Kidney (tissue), 14 donors: ENCODE data around the gene KCNE4. TPM values are rescaled to one million over a fixed set of nuclear protein-coding genes. Genes with fewer than 3 reads are reported as not detected.
A peak's percentile ranks its signal among the peaks of the same experiment; 100 is the strongest.

ENCODE experiments used
- DNase-seq, 5 donors: peaks; one replicate each; pipeline ENCODE4 v3.0.0-alpha.2; 2013 to 2020
- FAIRE-seq: peaks from 2 replicates; lab custom pipeline; 2012; peaks lifted over from hg19 to GRCh38; lab: Jason Lieb, UNC
- H3K27ac ChIP-seq, 2 donors: one replicate each; pipeline ENCODE4 v1.7.0; 2013; ENCODE audit warnings: low read depth in 2 of 2, low read length in 2 of 2, inconsistent platforms in 1 of 2
- H3K27me3 ChIP-seq: one replicate; pipeline ENCODE4 v1.7.1; 2013; ENCODE audit warnings: low read length, inconsistent platforms; ENCODE audit not compliant: control insufficient read depth, insufficient read depth
- H3K36me3 ChIP-seq, 3 donors: one replicate each; pipeline versions ENCODE4 v1.7.0 to v1.7.1; 2013; ENCODE audit warnings: low read length in 3 of 3, control low read depth in 1 of 3, inconsistent platforms in 1 of 3; ENCODE audit not compliant: insufficient read depth in 3 of 3, control insufficient read depth in 2 of 3
- H3K4me1 ChIP-seq, 3 donors: one replicate each; pipeline versions ENCODE4 v1.7.0 to v1.7.1; 2013; ENCODE audit warnings: low read length in 3 of 3, inconsistent platforms in 1 of 3, low read depth in 1 of 3; ENCODE audit not compliant: control insufficient read depth in 2 of 3, insufficient read depth in 2 of 3
- H3K4me3 ChIP-seq, 3 donors: one replicate each; pipeline versions ENCODE4 v1.7.0 to v1.8.1; 2013; ENCODE audit warnings: low read length in 3 of 3, control low read depth in 1 of 3, inconsistent platforms in 1 of 3
- H3K9ac ChIP-seq, 3 donors: one replicate each; pipeline versions ENCODE4 v1.7.0 to v1.7.1; 2013; ENCODE audit warnings: low read length in 3 of 3, control low read depth in 1 of 3, inconsistent platforms in 1 of 3
- H3K9me3 ChIP-seq, 3 donors: one replicate each; pipeline versions ENCODE4 v1.7.0 to v1.7.1; 2013; ENCODE audit warnings: low read length in 3 of 3, control low read depth in 1 of 3, inconsistent platforms in 1 of 3; ENCODE audit not compliant: control insufficient read depth in 2 of 3, insufficient read depth in 1 of 3
- intact Hi-C: fragments of 100-400 bp; cut with DNase I; formaldehyde crosslinking; loops from one replicate; pipeline ENCODE4 v1.11.1; 2022
- polyA plus RNA-seq: library from polyadenylated mRNA; stranded (reverse); fragments of 350-450 nt; fragmentation: Illumina TruSeq; extraction: RNeasy Lipid Tissue Mini Kit (QIAGEN cat#74804); gene quantifications from one replicate; pipeline ENCODE4 v1.2.3, GENCODE V29; 2014; ENCODE audit warnings: low read depth, low replicate concordance; ENCODE audit not compliant: insufficient read depth
- total RNA-seq: library from RNA; stranded (reverse); fragmentation: NEBNext Ultra II Directional; extraction: Animal tissue kit (Norgen Biotek cat#: 25700); gene quantifications from one replicate; pipeline ENCODE4 v1.2.1, GENCODE V29; 2021
- TF ChIP-seq, protein P1 (sequence below): IDR thresholded peaks from 3 replicates; pipeline ENCODE4 v1.5.1; 2012; ENCODE audit warnings: mild to moderate bottlenecking, moderate library complexity, borderline replicate concordance; ENCODE audit not compliant: insufficient read depth; ENCODE audit errors: extremely low read depth
- donor health status: control.
- donor health status: control.
- donor health status: control.
- donor health status: control.
- donor health status: control.
- donor health status: DM: yes; HTN: yes; CAD: no.
- donor health status: Normal renal cell carcinoma (clear cell type).

Gene KCNE4
- total and polyA plus RNA-seq, 2 donors from 2014 or later: 4.0 to 4.2 TPM

DNA sequence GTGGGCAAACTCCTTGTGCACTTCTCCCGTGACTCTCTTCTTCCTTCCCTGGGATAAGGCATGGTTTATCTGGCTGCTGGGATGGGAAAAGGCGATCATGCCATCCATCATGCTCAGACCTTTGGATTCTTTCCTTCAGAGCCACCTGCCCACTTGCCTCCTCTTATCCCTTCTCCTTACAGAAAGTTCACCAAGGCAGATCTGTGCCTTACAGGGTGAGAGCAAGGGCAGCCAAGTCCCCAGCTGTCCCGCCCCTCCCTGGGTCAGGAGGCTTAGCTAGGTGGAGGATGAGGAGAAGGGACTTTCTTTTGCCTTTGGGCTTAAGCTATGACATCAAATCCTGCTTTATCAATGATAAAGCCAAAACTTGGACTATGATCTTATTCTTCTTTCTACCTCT, 47.6 kb downstream of the KCNE4 start:
- H3K27me3 ChIP-seq: no peaks in the 10 kb centered on the region
- TF ChIP-seq, protein P1, sequence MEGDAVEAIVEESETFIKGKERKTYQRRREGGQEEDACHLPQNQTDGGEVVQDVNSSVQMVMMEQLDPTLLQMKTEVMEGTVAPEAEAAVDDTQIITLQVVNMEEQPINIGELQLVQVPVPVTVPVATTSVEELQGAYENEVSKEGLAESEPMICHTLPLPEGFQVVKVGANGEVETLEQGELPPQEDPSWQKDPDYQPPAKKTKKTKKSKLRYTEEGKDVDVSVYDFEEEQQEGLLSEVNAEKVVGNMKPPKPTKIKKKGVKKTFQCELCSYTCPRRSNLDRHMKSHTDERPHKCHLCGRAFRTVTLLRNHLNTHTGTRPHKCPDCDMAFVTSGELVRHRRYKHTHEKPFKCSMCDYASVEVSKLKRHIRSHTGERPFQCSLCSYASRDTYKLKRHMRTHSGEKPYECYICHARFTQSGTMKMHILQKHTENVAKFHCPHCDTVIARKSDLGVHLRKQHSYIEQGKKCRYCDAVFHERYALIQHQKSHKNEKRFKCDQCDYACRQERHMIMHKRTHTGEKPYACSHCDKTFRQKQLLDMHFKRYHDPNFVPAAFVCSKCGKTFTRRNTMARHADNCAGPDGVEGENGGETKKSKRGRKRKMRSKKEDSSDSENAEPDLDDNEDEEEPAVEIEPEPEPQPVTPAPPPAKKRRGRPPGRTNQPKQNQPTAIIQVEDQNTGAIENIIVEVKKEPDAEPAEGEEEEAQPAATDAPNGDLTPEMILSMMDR: no peak
- no peak overlapping the region for H3K4me3 ChIP-seq
- H3K4me1 ChIP-seq: no peaks in the 10 kb centered on the region
- H3K9ac ChIP-seq: no peak overlapping the region
- DNase-seq (no peak), FAIRE-seq (no peak)
- intact Hi-C loops: no loop called here
- no peaks in the 10 kb centered on the region for H3K9me3 ChIP-seq
- H3K27ac ChIP-seq: no peak overlapping the region
- H3K36me3 ChIP-seq: no peaks in the 10 kb centered on the region

DNA sequence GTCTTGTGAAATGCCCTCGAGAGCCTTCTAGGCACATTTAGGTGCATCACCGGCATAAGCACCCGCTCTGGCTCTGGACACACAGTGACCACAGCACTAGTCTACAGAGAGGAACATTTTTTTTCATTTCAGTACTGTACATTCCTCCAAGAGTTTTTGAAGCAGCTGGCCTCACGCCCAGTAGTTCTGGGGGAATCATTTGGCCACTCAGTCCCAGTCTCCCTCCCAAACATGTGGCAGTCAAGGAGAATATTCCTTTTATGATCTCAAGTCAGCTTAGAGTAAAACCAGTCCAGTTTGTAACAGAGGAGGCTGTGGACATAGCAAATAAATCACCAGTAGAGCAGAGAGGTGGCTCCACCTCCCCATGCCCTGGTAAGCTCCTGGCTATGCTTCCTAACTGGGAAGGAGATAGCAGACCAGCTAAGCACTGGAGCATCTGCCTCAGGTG, 48.1 kb downstream of the KCNE4 start:
- FAIRE-seq (no peak), DNase-seq (peak; percentile 52 to 94 (median 71))
- H3K36me3 ChIP-seq: no peaks in the 10 kb centered on the region
- no peaks in the 10 kb centered on the region for H3K27me3 ChIP-seq
- no peak overlapping the region for H3K9ac ChIP-seq
- no peaks in the 10 kb centered on the region for H3K4me1 ChIP-seq
- H3K27ac ChIP-seq: no peak overlapping the region
- TF ChIP-seq, protein P1: no peak
- H3K4me3 ChIP-seq: no peak overlapping the region
- intact Hi-C loops: no loop called here
- H3K9me3 ChIP-seq: no peaks in the 10 kb centered on the region

DNA sequence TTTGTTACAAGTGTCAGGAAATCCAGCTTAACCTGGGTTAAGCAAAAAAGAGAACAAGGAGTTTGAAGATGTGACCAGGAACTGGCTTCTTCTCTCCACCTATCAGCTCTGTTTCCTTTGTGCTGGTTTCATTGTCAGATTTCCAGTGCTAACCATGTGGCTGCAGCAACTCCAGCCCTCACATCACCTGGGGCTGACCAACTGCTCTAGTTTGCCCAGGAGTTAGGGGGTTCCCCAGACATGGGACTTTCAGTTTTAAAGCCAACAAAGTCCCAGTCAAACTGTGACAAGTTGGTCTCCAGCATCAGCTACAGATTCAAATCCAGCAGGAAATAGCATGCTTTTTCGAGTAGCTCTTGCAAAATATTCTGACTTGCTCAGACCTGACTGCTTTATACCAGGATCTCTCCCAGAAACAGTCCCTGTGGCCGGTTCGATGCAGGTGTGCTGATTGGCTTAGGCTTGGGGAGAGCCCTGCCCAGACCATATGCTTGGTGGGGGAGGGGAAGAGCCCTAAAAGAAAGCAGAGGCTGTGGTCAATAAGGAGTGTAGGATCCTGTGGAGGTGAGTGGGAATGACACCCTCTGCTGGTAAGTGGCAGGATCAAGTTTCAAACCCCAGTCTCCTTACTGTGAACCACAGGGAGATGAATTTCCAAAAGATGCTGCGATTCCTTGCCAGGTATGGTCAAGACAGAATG, 49.5 kb downstream of the KCNE4 start:
- Histone ChIP-seq H3K4me1 (no peaks in the 10 kb centered on the region), H3K36me3 (no peaks in the 10 kb centered on the region), H3K9ac (no peak overlapping the region), H3K27me3 (no peaks in the 10 kb centered on the region), H3K27ac (no peak overlapping the region), H3K9me3 (no peaks in the 10 kb centered on the region), H3K4me3 (no peak overlapping the region)
- DNase-seq: no peak
- FAIRE-seq: no peak
- intact Hi-C loops: no loop called here
- TF ChIP-seq, protein P1: no peak

- H3K9me3 ChIP-seq: no peaks in the 10 kb centered on the region
- H3K27ac ChIP-seq: no peak overlapping the region
- no peaks in the 10 kb centered on the region for H3K27me3 ChIP-seq
- TF ChIP-seq, protein P1: no peak
- no peaks in the 10 kb centered on the region for H3K4me1 ChIP-seq
- H3K4me3 ChIP-seq: no peak overlapping the region
- no peaks in the 10 kb centered on the region for H3K36me3 ChIP-seq
- intact Hi-C loops: no loop called here
- DNase-seq: no peak
- FAIRE-seq: no peak
- H3K9ac ChIP-seq: no peak overlapping the region
Observed at GRCh38 chr2:223102040-223102400, 50.0 kb downstream of the KCNE4 start.
